Karpas-422 (cell line): ENCODE data around the gene DOLPP1. TPM values are rescaled to one million over a fixed set of nuclear protein-coding genes. Genes with fewer than 3 reads are reported as not detected.

ENCODE experiments used
- DNase-seq: peaks from one replicate; pipeline ENCODE4 v3.0.0-alpha.2; 2015
- H2AFZ ChIP-seq: fragments of 200-600 bp; sonication (generic); 2 replicates; pipeline ENCODE4 v1.6.1; 2014; ENCODE audit warnings: antibody characterized with exemption, low read length, mixed read lengths
- H3K27ac ChIP-seq: fragments of 200-600 bp; sonication (generic); 2 replicates; pipeline ENCODE4 v1.5.1; 2014; ENCODE audit warnings: mild to moderate bottlenecking, low read length, moderate library complexity
- H3K27me3 ChIP-seq: fragments of 200-600 bp; sonication (generic); 2 replicates; pipeline ENCODE4 v1.6.1; 2014; ENCODE audit warnings: low read length, mixed read lengths
- H3K36me3 ChIP-seq: fragments of 200-600 bp; sonication (generic); 2 replicates; pipeline ENCODE4 v1.6.1; 2014; ENCODE audit warnings: low read length, mixed read lengths; ENCODE audit not compliant: insufficient read depth
- H3K4me1 ChIP-seq: fragments of 200-600 bp; sonication (generic); 2 replicates; pipeline ENCODE4 v1.6.1; 2014; ENCODE audit warnings: mild to moderate bottlenecking, low read length, mixed read lengths
- H3K4me2 ChIP-seq: fragments of 200-600 bp; sonication (generic); 2 replicates; pipeline ENCODE4 v1.6.1; 2014; ENCODE audit warnings: low read length, low read depth, mild to moderate bottlenecking; ENCODE audit not compliant: poor library complexity, severe bottlenecking
- H3K4me3 ChIP-seq: fragments of 200-600 bp; sonication (generic); 2 replicates; pipeline ENCODE4 v1.5.1; 2014; ENCODE audit warnings: mild to moderate bottlenecking, antibody characterized with exemption, low read length, mixed read lengths
- H3K79me2 ChIP-seq: fragments of 200-600 bp; sonication (generic); 2 replicates; pipeline ENCODE4 v1.6.1; 2014; ENCODE audit warnings: mild to moderate bottlenecking, low read length, mixed read lengths
- H3K9ac ChIP-seq: fragments of 200-600 bp; sonication (generic); 2 replicates; pipeline ENCODE4 v1.6.0; 2014; ENCODE audit warnings: low read length
- H3K9me2 ChIP-seq: fragments of 200-600 bp; sonication (generic), shearing (Covaris generic); replicated peaks from 2 replicates; pipeline ENCODE4 v1.6.0; 2014; ENCODE audit warnings: mild to moderate bottlenecking, low read length, moderate library complexity; ENCODE audit not compliant: insufficient read depth
- H3K9me3 ChIP-seq: fragments of 300-700, 200-600 bp; sonication (generic); 2 replicates; pipeline ENCODE4 v1.6.1; 2014; ENCODE audit warnings: low read length, mixed read lengths
- H4K20me1 ChIP-seq: fragments of 200-600 bp; sonication (generic); 2 replicates; pipeline ENCODE4 v1.6.1; 2014; ENCODE audit warnings: mild to moderate bottlenecking, antibody characterized with exemption, low read length, low read depth; ENCODE audit not compliant: insufficient read depth
- total RNA-seq: library from RNA; depleted of rRNA; stranded (reverse); fragments of >200 nt; shearing (Covaris generic); gene quantifications from 2 replicates; pipeline ENCODE4 v1.2.3, GENCODE V29; 2014; ENCODE audit warnings: low replicate concordance

Gene DOLPP1
- total RNA-seq, 1 experiment from 2014 or later, result 6.7 TPM

DNA sequence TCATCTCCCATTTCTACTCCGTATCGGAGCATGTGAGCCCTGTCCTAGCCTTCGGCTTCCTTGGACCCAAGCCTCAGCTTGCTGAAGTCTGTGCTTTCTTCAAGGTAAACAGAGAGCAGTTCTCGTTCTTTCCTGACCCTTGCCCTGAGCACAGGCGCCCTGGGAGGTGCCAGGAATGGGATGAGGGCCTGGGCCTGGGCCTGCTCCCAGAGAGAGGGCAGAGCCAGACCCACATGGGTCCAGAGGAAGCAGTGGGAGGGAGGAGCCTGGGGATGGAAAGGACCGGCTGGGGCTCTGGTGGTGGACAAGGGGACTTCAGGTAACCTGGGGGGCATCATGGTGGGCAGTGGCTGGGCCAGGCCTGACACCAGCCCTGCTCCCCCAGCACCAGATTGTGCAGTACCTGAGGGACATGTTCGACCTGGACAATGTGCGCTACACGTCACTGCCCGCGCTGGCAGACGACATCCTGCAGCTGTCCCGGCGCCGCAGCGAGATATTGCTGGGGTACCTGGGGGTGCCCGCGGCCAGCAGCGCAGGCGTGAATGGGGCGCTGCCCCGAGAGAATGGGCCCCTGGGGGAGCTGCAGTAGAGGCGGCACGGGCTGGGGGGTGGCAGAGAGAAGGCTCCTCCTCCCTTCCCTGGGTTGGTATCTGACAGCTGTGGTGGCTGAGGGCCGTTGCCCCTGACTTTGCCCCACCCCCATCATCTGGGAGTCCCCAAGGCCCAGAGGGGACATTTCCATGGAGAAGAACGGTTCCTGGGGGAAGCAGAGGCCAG is 10.9 kb upstream of the DOLPP1 start:
- Histone ChIP-seq H3K36me3 (no peaks in the 10 kb centered on the region), H3K4me1 (no peaks in the 10 kb centered on the region), H3K9ac (no peak overlapping the region), H3K4me2 (no peak overlapping the region), H2AFZ (no peak overlapping the region), H3K9me2 (no peaks in the 10 kb centered on the region), H3K27me3 (no peaks in the 10 kb centered on the region), H3K79me2 (no peaks in the 10 kb centered on the region), H3K4me3 (no peak overlapping the region), H3K27ac (no peak overlapping the region), H3K9me3 (no peaks in the 10 kb centered on the region), H4K20me1 (no peaks in the 10 kb centered on the region)
- DNase-seq, result no peak

GRCh38 chr9:129070696-129071525 is 10.0 kb upstream of the DOLPP1 start:
- H3K9me2 ChIP-seq, result no peaks in the 10 kb centered on the region
- no peaks in the 10 kb centered on the region for H3K4me1 ChIP-seq
- H3K9me3 ChIP-seq, result no peaks in the 10 kb centered on the region
- H3K36me3 ChIP-seq, result no peaks in the 10 kb centered on the region
- H3K79me2 ChIP-seq, result no peaks in the 10 kb centered on the region
- no peaks in the 10 kb centered on the region for H3K27me3 ChIP-seq
- H3K4me2 ChIP-seq, result no peak overlapping the region
- no peak overlapping the region for H3K9ac ChIP-seq
- H3K27ac ChIP-seq, result no peak overlapping the region
- DNase-seq, result no peak
- H4K20me1 ChIP-seq, result no peaks in the 10 kb centered on the region
- no peak overlapping the region for H3K4me3 ChIP-seq
- no peak overlapping the region for H2AFZ ChIP-seq

- H3K9me2 ChIP-seq, result no peaks in the 10 kb centered on the region
- H3K9ac ChIP-seq, result no peak overlapping the region
- H3K79me2 ChIP-seq, result no peaks in the 10 kb centered on the region
- DNase-seq, result no peak
- H3K4me3 ChIP-seq, result no peak overlapping the region
- no peaks in the 10 kb centered on the region for H3K36me3 ChIP-seq
- no peaks in the 10 kb centered on the region for H3K27me3 ChIP-seq
- no peaks in the 10 kb centered on the region for H3K9me3 ChIP-seq
- no peak overlapping the region for H3K4me2 ChIP-seq
- no peak overlapping the region for H2AFZ ChIP-seq
- no peaks in the 10 kb centered on the region for H4K20me1 ChIP-seq
- no peaks in the 10 kb centered on the region for H3K4me1 ChIP-seq
- no peak overlapping the region for H3K27ac ChIP-seq
Measured at GRCh38 chr9:129071526-129072126, 9.3 kb upstream of the DOLPP1 start.

GRCh38 chr9:129072171-129072570 is 8.7 kb upstream of the DOLPP1 start:
- H3K4me1 ChIP-seq, result no peaks in the 10 kb centered on the region
- H3K36me3 ChIP-seq, result no peaks in the 10 kb centered on the region
- H3K27ac ChIP-seq, result no peak overlapping the region

GRCh38 chr9:129073404-129073803 is 7.5 kb upstream of the DOLPP1 start:
- Histone ChIP-seq H3K36me3 (no peaks in the 10 kb centered on the region), H3K4me1 (no peaks in the 10 kb centered on the region), H3K9me2 (no peaks in the 10 kb centered on the region), H3K4me2 (no peak overlapping the region), H3K79me2 (no peaks in the 10 kb centered on the region), H3K9ac (no peak overlapping the region), H3K27me3 (no peaks in the 10 kb centered on the region), H4K20me1 (no peaks in the 10 kb centered on the region), H3K4me3 (no peak overlapping the region), H2AFZ (no peak overlapping the region), H3K9me3 (no peaks in the 10 kb centered on the region), H3K27ac (no peak overlapping the region)
- no peak for DNase-seq

More at GRCh38 chr9:129072171-129072570, 8.7 kb upstream of the DOLPP1 start:
- Histone ChIP-seq H4K20me1 (no peaks in the 10 kb centered on the region), H2AFZ (no peak overlapping the region), H3K9me3 (no peaks in the 10 kb centered on the region), H3K4me3 (no peak overlapping the region), H3K9ac (no peak overlapping the region), H3K27me3 (no peaks in the 10 kb centered on the region), H3K4me2 (no peak overlapping the region), H3K9me2 (no peaks in the 10 kb centered on the region), H3K79me2 (no peaks in the 10 kb centered on the region)
- no peak for DNase-seq

GRCh38 chr9:129074106-129074505 is 6.8 kb upstream of the DOLPP1 start:
- H3K4me1 ChIP-seq, result no peaks in the 10 kb centered on the region
- H3K9me3 ChIP-seq, result no peaks in the 10 kb centered on the region
- H3K4me3 ChIP-seq, result no peak overlapping the region
- no peaks in the 10 kb centered on the region for H3K9me2 ChIP-seq
- no peak for DNase-seq
- H3K27me3 ChIP-seq, result no peaks in the 10 kb centered on the region
- H3K4me2 ChIP-seq, result no peak overlapping the region
- no peaks in the 10 kb centered on the region for H3K36me3 ChIP-seq
- H4K20me1 ChIP-seq, result no peaks in the 10 kb centered on the region
- no peak overlapping the region for H3K9ac ChIP-seq
- no peak overlapping the region for H2AFZ ChIP-seq
- no peak overlapping the region for H3K27ac ChIP-seq
- no peaks in the 10 kb centered on the region for H3K79me2 ChIP-seq

DNA sequence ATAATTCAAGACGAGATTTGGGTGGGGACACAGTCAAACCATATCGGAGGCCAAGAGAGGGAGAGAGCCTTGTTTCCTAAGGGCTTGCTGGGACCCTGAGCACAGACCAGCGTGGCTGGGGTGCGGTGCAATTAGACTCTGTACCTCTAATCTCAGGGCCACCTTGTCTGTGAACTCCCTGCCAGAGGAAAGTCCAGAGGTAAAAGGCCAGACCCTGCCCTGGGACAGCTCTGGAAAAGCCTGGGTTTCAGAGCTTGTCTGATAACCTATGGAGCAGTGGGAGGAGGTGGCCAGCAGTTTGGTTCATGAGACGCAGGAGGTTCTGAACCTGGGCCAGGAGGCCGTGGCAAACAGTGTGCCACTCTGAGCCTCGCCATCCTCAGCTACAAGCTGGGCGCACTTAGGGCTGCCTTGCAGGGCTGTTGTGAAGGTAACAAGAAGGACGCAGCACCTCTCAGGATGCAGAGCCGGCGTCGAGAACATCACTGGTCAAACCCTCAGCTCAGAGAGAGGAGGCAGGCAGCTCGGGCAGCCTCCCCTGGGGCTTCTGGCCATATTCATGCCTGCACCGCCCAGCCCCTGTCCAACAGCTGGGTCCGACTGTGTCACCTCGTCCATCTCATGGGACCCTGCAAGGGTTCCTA is 4.8 kb upstream of the DOLPP1 start:
- Histone ChIP-seq H3K9ac (no peak overlapping the region), H3K79me2 (no peaks in the 10 kb centered on the region), H3K4me3 (no peak overlapping the region), H3K27ac (no peak overlapping the region), H3K36me3 (no peaks in the 10 kb centered on the region), H2AFZ (no peak overlapping the region), H3K9me3 (no peaks in the 10 kb centered on the region), H4K20me1 (no peaks in the 10 kb centered on the region), H3K27me3 (no peaks in the 10 kb centered on the region), H3K4me1 (peaks cover 8% of the 10 kb centered on the region), H3K4me2 (no peak overlapping the region), H3K9me2 (no peaks in the 10 kb centered on the region)
- DNase-seq, result no peak

- no peak overlapping the region for H3K27ac ChIP-seq
- peaks cover 9% of the 10 kb centered on the region for H3K4me1 ChIP-seq
- H3K9me2 ChIP-seq, result no peaks in the 10 kb centered on the region
- no peak overlapping the region for H3K9ac ChIP-seq
- no peaks in the 10 kb centered on the region for H3K9me3 ChIP-seq
- DNase-seq, result no peak
- no peak overlapping the region for H2AFZ ChIP-seq
- peaks cover 3% of the 10 kb centered on the region for H3K79me2 ChIP-seq
- no peaks in the 10 kb centered on the region for H3K27me3 ChIP-seq
- no peaks in the 10 kb centered on the region for H3K36me3 ChIP-seq
- H4K20me1 ChIP-seq, result no peaks in the 10 kb centered on the region
- no peak overlapping the region for H3K4me2 ChIP-seq
- H3K4me3 ChIP-seq, result no peak overlapping the region
Measured at GRCh38 chr9:129076640-129077037, 4.3 kb upstream of the DOLPP1 start.
